K562 (cell line): ENCODE measurements around the gene SPHK2. TPM values are rescaled to one million over a fixed set of nuclear protein-coding genes. Genes with fewer than 3 reads are reported as not detected.
A peak's percentile ranks its signal among the peaks of the same experiment; 100 is the strongest.

ENCODE experiments used
- ATF2 ChIP-seq: sonication (generic); formaldehyde crosslinking; IDR thresholded peaks from 2 replicates; pipeline ENCODE4 v1.8.1; 2022; ENCODE audit warnings: missing genetic modification reagents
- CHD7 ChIP-seq: fragments of 200-600 bp; sonication (generic); IDR thresholded peaks from one replicate; pipeline ENCODE4 v1.6.1; 2012; ENCODE audit warnings: mild to moderate bottlenecking, low read depth, low read length, inconsistent platforms
- ELK1 ChIP-seq: sonication (generic); formaldehyde crosslinking; IDR thresholded peaks from 2 replicates; pipeline ENCODE4 v1.8.1; 2022; ENCODE audit warnings: missing genetic modification reagents
- NBN ChIP-seq: fragments of 450-650 bp; IDR thresholded peaks from 2 replicates; pipeline ENCODE4 v1.6.1; 2016; ENCODE audit warnings: low read depth, mild to moderate bottlenecking
- NONO ChIP-seq, 2 experiments: fragments of 200-400 bp in 1 of 2; fragments of 450-650 bp in 1 of 2; formaldehyde crosslinking in 1 of 2; IDR thresholded peaks; 2 replicates each; pipeline ENCODE4 v1.6.1; 2017; ENCODE audit warnings: low read depth in 2 of 2, mild to moderate bottlenecking in 2 of 2, moderate library complexity in 2 of 2, low read length in 1 of 2
- U2AF1 ChIP-seq: fragments of 200-400 bp; formaldehyde crosslinking; optimal IDR thresholded peaks from 2 replicates; pipeline ENCODE3; 2017; ENCODE audit warnings: mild to moderate bottlenecking, low read depth, low read length, moderate library complexity
- ZBED1 ChIP-seq: IDR thresholded peaks from 2 replicates; pipeline ENCODE4 v1.6.1; 2014
- ZFX ChIP-seq: sonication (generic); formaldehyde crosslinking; IDR thresholded peaks from 2 replicates; pipeline ENCODE4 v1.8.0; 2022; ENCODE audit warnings: mild to moderate bottlenecking, missing genetic modification reagents, moderate library complexity
- ZNF212 ChIP-seq: fragments of 450-650 bp; formaldehyde crosslinking; IDR thresholded peaks from 2 replicates; pipeline ENCODE4 v1.4.0; 2020; ENCODE audit warnings: mild to moderate bottlenecking
- ZNF274 ChIP-seq: IDR thresholded peaks from 2 replicates; pipeline ENCODE4 v1.6.1; 2011; ENCODE audit warnings: low read depth, mild to moderate bottlenecking, low read length, moderate library complexity, borderline replicate concordance
- polyA plus RNA-seq, 8 experiments: library from polyadenylated mRNA; depleted of rRNA in 4 of 8; stranded (reverse) in 5 of 8; unstranded in 3 of 8; fragments of >200 nt; fragmentation: Nextera tagmentation in 2 of 8; fragmentation: Illumina TruSeq in 1 of 8; extraction: Ambion mirVana in 2 of 8; extraction: Trizol in 1 of 8; gene quantifications; 2 replicates each; pipeline versions ENCODE4 v1.2.1 to v1.2.3, GENCODE V29; 2011 to 2014; ENCODE audit warnings: inconsistent platforms in 1 of 8, missing spikeins in 1 of 8
- total RNA-seq, 7 experiments: library from RNA; depleted of rRNA in 6 of 7; stranded (reverse); fragments of >200 nt in 6 of 7; fragmentation: Illumina TruSeq in 2 of 7; extraction: Trizol in 2 of 7; gene quantifications; 2 replicates each; pipeline versions ENCODE4 v1.2.1 to v1.2.3, GENCODE V29; 2011 to 2021; ENCODE audit warnings: low replicate concordance in 1 of 7

Gene SPHK2
- total and polyA plus RNA-seq, 9 of the 15 experiments (the other 6 are each of a cell fraction or from before 2014, with no cell fraction given), result 0.10 to 15.2 (median 2.9) TPM

- TF ChIP-seq CHD7, result no peak
- peak; percentile 55 for TF ChIP-seq ZFX (CRISPR knock-in tag)
- no peak for TF ChIP-seq ATF2
- TF ChIP-seq ZBED1, result no peak
- no peak for TF ChIP-seq U2AF1
- peak; percentile 73; the same call in 1 of the 2 replicates for TF ChIP-seq NBN
- peak in 1 of 2 experiments; percentile 86; a peak in 2 of 4 replicates for TF ChIP-seq NONO (IDR thresholded peaks at IDR 0.05; ENCODE audit: low read depth in 2 of 2, low read length in 1 of 2)
- no peak for TF ChIP-seq ZNF212 (CRISPR knock-in tag)
- no peak for TF ChIP-seq ELK1 (CRISPR knock-in tag)
- TF ChIP-seq ZNF274, result no peak
These were observed 19.6 kb downstream of the SPHK2 start (continued) for GRCh38 chr19:48638831-48639381.
